Measurements from ENCODE around the gene DIO2. TPM values are rescaled to one million over a fixed set of nuclear protein-coding genes. Genes with fewer than 3 reads are reported as not detected.

Gene DIO2
- polyA plus RNA-seq, 1 experiment = 70.9 TPM

- no peak for TF ChIP-seq CTCF (IDR thresholded peaks at IDR 0.05; ENCODE audit: insufficient read depth, low read depth, low read length)
- POLR2A ChIA-PET = no interaction called here
- H3K36me3 ChIP-seq (ENCODE audit: control insufficient read depth, insufficient read depth, low read length) = no peaks in the 10 kb centered on the region
- no peaks in the 10 kb centered on the region for H3K27me3 ChIP-seq (ENCODE audit: control insufficient read depth, insufficient read depth, low read length)
- CTCF ChIA-PET = interaction anchor here (0.8 to 2.3 kb wide), 2 partner anchors 13 to 189 kb away, joined by 3 to 8 read pairs; no protein-coding TSS in a partner anchor
- DNase-seq (ENCODE audit: low read depth) = no peak
- H3K4me3 ChIP-seq (ENCODE audit: low read depth, low read length) = no peak overlapping the region
Observed at GRCh38 chr14:80167793-80168448, 43.4 kb downstream of the DIO2 start.

- Histone ChIP-seq H3K4me3 (ENCODE audit: low read depth, low read length) (no peak overlapping the region), H3K27me3 (ENCODE audit: control insufficient read depth, insufficient read depth, low read length) (no peaks in the 10 kb centered on the region), H3K36me3 (ENCODE audit: control insufficient read depth, insufficient read depth, low read length) (no peaks in the 10 kb centered on the region)
- POLR2A ChIA-PET = no interaction called here
- peak; percentile 8 for DNase-seq (ENCODE audit: low read depth)
- no peak for TF ChIP-seq CTCF (IDR thresholded peaks at IDR 0.05; ENCODE audit: insufficient read depth, low read depth, low read length)
- CTCF ChIA-PET = interaction anchor here (0.6 kb wide), 1 partner anchor 416 kb away, joined by 3 read pairs; no protein-coding TSS in a partner anchor
Observed at GRCh38 chr14:80164991-80165721, 46.1 kb downstream of the DIO2 start.

- no peak for DNase-seq (ENCODE audit: low read depth)
- ChIA-PET CTCF (no interaction called here), POLR2A (interaction anchor here (0.6 kb wide), 1 partner anchor 194 kb away, joined by 4 read pairs; no protein-coding TSS in a partner anchor)
- Histone ChIP-seq H3K4me3 (ENCODE audit: low read depth, low read length) (no peak overlapping the region), H3K27me3 (ENCODE audit: control insufficient read depth, insufficient read depth, low read length) (no peaks in the 10 kb centered on the region; the same call in 1 of the 2 replicates), H3K36me3 (ENCODE audit: control insufficient read depth, insufficient read depth, low read length) (no peaks in the 10 kb centered on the region)
- no peak for TF ChIP-seq CTCF (IDR thresholded peaks at IDR 0.05; ENCODE audit: insufficient read depth, low read depth, low read length)
Observed at GRCh38 chr14:80152763-80153162, 58.5 kb downstream of the DIO2 start.

- ChIA-PET CTCF (no interaction called here), POLR2A (interaction anchor here (0.6 kb wide), 1 partner anchor 195 kb away, joined by 4 read pairs; no protein-coding TSS in a partner anchor)
- Histone ChIP-seq H3K4me3 (ENCODE audit: low read depth, low read length) (no peak overlapping the region), H3K27me3 (ENCODE audit: control insufficient read depth, insufficient read depth, low read length) (no peaks in the 10 kb centered on the region; the same call in 1 of the 2 replicates), H3K36me3 (ENCODE audit: control insufficient read depth, insufficient read depth, low read length) (no peaks in the 10 kb centered on the region)
- no peak for DNase-seq (ENCODE audit: low read depth)
- TF ChIP-seq CTCF (IDR thresholded peaks at IDR 0.05; ENCODE audit: insufficient read depth, low read depth, low read length) = no peak
Observed at GRCh38 chr14:80152166-80152565, 59.1 kb downstream of the DIO2 start.

GRCh38 chr14:80150301-80150700 lies 61.0 kb downstream of the DIO2 start:
- CTCF ChIA-PET = no interaction called here

More at GRCh38 chr14:80150301-80150700, 61.0 kb downstream of the DIO2 start:
- no peak for TF ChIP-seq CTCF (IDR thresholded peaks at IDR 0.05; ENCODE audit: insufficient read depth, low read depth, low read length)
- DNase-seq (ENCODE audit: low read depth) = no peak
- H3K4me3 ChIP-seq (ENCODE audit: low read depth, low read length) = no peak overlapping the region
- POLR2A ChIA-PET = no interaction called here
- no peaks in the 10 kb centered on the region for H3K36me3 ChIP-seq (ENCODE audit: control insufficient read depth, insufficient read depth, low read length)
- H3K27me3 ChIP-seq (ENCODE audit: control insufficient read depth, insufficient read depth, low read length) = no peaks in the 10 kb centered on the region
